ENCODE data around the gene BRMS1. TPM values are rescaled to one million over a fixed set of nuclear protein-coding genes. Genes with fewer than 3 reads are reported as not detected.

The BRMS1 gene
- total and polyA plus RNA-seq, 2 donors (not counting 1 experiment from before 2014, with no cell fraction given): 25.7 to 43.9 TPM

- Histone ChIP-seq H3K4me2 (ENCODE audit: extremely low read depth, insufficient read depth, low read length) (no peak overlapping the region), H3K27ac (ENCODE audit: insufficient read depth, low read length) (no peak overlapping the region), H3K36me3 (ENCODE audit: control insufficient read depth, insufficient read depth, low read length) (peaks cover 27% of the 10 kb centered on the region), H4K20me1 (ENCODE audit: control insufficient read depth, extremely low read depth, insufficient read depth, low read length) (no peaks in the 10 kb centered on the region), H3K27me3 (ENCODE audit: control insufficient read depth, insufficient read depth, low read length) (no peaks in the 10 kb centered on the region), H2AFZ (ENCODE audit: low read length) (no peak overlapping the region), H3K9ac (ENCODE audit: insufficient read depth, low read length) (no peak overlapping the region), H3K79me2 (ENCODE audit: control insufficient read depth, insufficient read depth, low read length) (peaks cover 26% of the 10 kb centered on the region), H3K4me1 (ENCODE audit: control insufficient read depth, extremely low read depth, insufficient read depth, low read length) (peaks cover 42% of the 10 kb centered on the region), H3K4me3 (replicated peaks in 1 of 4; ENCODE audit: control extremely low read depth in 1 of 4, insufficient read depth in 1 of 4, low read depth in 3 of 4, low read length in 4 of 4) (no peak overlapping the region), H3K9me3 (ENCODE audit: control insufficient read depth, insufficient read depth, low read depth, low read length) (no peaks in the 10 kb centered on the region)
- TF ChIP-seq, protein P1, sequence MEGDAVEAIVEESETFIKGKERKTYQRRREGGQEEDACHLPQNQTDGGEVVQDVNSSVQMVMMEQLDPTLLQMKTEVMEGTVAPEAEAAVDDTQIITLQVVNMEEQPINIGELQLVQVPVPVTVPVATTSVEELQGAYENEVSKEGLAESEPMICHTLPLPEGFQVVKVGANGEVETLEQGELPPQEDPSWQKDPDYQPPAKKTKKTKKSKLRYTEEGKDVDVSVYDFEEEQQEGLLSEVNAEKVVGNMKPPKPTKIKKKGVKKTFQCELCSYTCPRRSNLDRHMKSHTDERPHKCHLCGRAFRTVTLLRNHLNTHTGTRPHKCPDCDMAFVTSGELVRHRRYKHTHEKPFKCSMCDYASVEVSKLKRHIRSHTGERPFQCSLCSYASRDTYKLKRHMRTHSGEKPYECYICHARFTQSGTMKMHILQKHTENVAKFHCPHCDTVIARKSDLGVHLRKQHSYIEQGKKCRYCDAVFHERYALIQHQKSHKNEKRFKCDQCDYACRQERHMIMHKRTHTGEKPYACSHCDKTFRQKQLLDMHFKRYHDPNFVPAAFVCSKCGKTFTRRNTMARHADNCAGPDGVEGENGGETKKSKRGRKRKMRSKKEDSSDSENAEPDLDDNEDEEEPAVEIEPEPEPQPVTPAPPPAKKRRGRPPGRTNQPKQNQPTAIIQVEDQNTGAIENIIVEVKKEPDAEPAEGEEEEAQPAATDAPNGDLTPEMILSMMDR (conservative IDR thresholded peaks at IDR 0.05 in 1 of 2, IDR thresholded peaks at IDR 0.05 in 1 of 2; ENCODE audit: low read depth in 1 of 2, low read length in 2 of 2): no peak
- no peak for TF ChIP-seq EZH2 (IDR thresholded peaks at IDR 0.05; ENCODE audit: low read length, missing control alignments)
- DNase-seq (ENCODE audit: low read depth in 2 of 2): no peak
Measured at GRCh38 chr11:66340596-66341501, 4.1 kb downstream of the BRMS1 start.

- TF ChIP-seq, protein P1 (conservative IDR thresholded peaks at IDR 0.05 in 1 of 2, IDR thresholded peaks at IDR 0.05 in 1 of 2; ENCODE audit: low read depth in 1 of 2, low read length in 2 of 2): no peak
- TF ChIP-seq EZH2 (IDR thresholded peaks at IDR 0.05; ENCODE audit: low read length, missing control alignments): no peak
- no peak overlapping the region for H3K4me2 ChIP-seq (ENCODE audit: extremely low read depth, insufficient read depth, low read length)
- no peak for DNase-seq (ENCODE audit: low read depth in 2 of 2)
- no peak overlapping the region for H3K27ac ChIP-seq (ENCODE audit: insufficient read depth, low read length)
- H3K4me1 ChIP-seq (ENCODE audit: control insufficient read depth, extremely low read depth, insufficient read depth, low read length): peaks cover 34% of the 10 kb centered on the region
- H3K36me3 ChIP-seq (ENCODE audit: control insufficient read depth, insufficient read depth, low read length): peaks cover 27% of the 10 kb centered on the region
- H4K20me1 ChIP-seq (ENCODE audit: control insufficient read depth, extremely low read depth, insufficient read depth, low read length): no peaks in the 10 kb centered on the region
- no peak overlapping the region for H3K9ac ChIP-seq (ENCODE audit: insufficient read depth, low read length)
- H2AFZ ChIP-seq (ENCODE audit: low read length): no peak overlapping the region
- peaks cover 34% of the 10 kb centered on the region for H3K79me2 ChIP-seq (ENCODE audit: control insufficient read depth, insufficient read depth, low read length)
- no peaks in the 10 kb centered on the region for H3K27me3 ChIP-seq (ENCODE audit: control insufficient read depth, insufficient read depth, low read length)
- no peaks in the 10 kb centered on the region for H3K9me3 ChIP-seq (ENCODE audit: control insufficient read depth, insufficient read depth, low read depth, low read length)
- H3K4me3 ChIP-seq (replicated peaks in 1 of 4; ENCODE audit: control extremely low read depth in 1 of 4, insufficient read depth in 1 of 4, low read depth in 3 of 4, low read length in 4 of 4): no peak overlapping the region
Measured at GRCh38 chr11:66339686-66340483, 5.0 kb downstream of the BRMS1 start.

GRCh38 chr11:66339162-66339675, 5.7 kb downstream of the BRMS1 start:
- peaks cover 41% of the 10 kb centered on the region for H3K4me1 ChIP-seq (ENCODE audit: control insufficient read depth, extremely low read depth, insufficient read depth, low read length)

More at GRCh38 chr11:66339162-66339675, 5.7 kb downstream of the BRMS1 start:
- Histone ChIP-seq H3K79me2 (ENCODE audit: control insufficient read depth, insufficient read depth, low read length) (peaks cover 36% of the 10 kb centered on the region), H3K9ac (ENCODE audit: insufficient read depth, low read length) (no peak overlapping the region), H2AFZ (ENCODE audit: low read length) (no peak overlapping the region), H3K36me3 (ENCODE audit: control insufficient read depth, insufficient read depth, low read length) (peaks cover 34% of the 10 kb centered on the region), H4K20me1 (ENCODE audit: control insufficient read depth, extremely low read depth, insufficient read depth, low read length) (no peaks in the 10 kb centered on the region), H3K27me3 (ENCODE audit: control insufficient read depth, insufficient read depth, low read length) (no peaks in the 10 kb centered on the region), H3K27ac (ENCODE audit: insufficient read depth, low read length) (peak overlapping the region; percentile 32), H3K4me2 (ENCODE audit: extremely low read depth, insufficient read depth, low read length) (no peak overlapping the region), H3K9me3 (ENCODE audit: control insufficient read depth, insufficient read depth, low read depth, low read length) (no peaks in the 10 kb centered on the region), H3K4me3 (replicated peaks in 1 of 4; ENCODE audit: control extremely low read depth in 1 of 4, insufficient read depth in 1 of 4, low read depth in 3 of 4, low read length in 4 of 4) (no peak overlapping the region)
- DNase-seq (ENCODE audit: low read depth in 2 of 2): no peak
- no peak for TF ChIP-seq EZH2 (IDR thresholded peaks at IDR 0.05; ENCODE audit: low read length, missing control alignments)
- TF ChIP-seq, protein P1 (conservative IDR thresholded peaks at IDR 0.05 in 1 of 2, IDR thresholded peaks at IDR 0.05 in 1 of 2; ENCODE audit: low read depth in 1 of 2, low read length in 2 of 2): no peak
